Endothelial cell of umbilical vein (primary cell): ENCODE data around the gene CEP89.

Experiments used
- CTCF ChIP-seq, 2 donors: IDR thresholded peaks; 1 replicate in 1 of 2; 2 replicates in 1 of 2; pipeline ENCODE4 v1.5.1; 2011; ENCODE audit warnings: low read length in 2 of 2, mild to moderate bottlenecking in 2 of 2, moderate library complexity in 2 of 2, control low read depth in 1 of 2, inconsistent platforms in 1 of 2, low read depth in 1 of 2; ENCODE audit not compliant: insufficient read depth in 1 of 2; ENCODE audit errors: extremely low read depth in 1 of 2
- EZH2 ChIP-seq: IDR thresholded peaks from 2 replicates; pipeline ENCODE4 v1.6.1; 2012; ENCODE audit warnings: borderline replicate concordance, low read depth, mild to moderate bottlenecking, moderate library complexity, low read length, inconsistent platforms; ENCODE audit not compliant: severe bottlenecking
- MAX ChIP-seq: IDR thresholded peaks from 2 replicates; pipeline ENCODE4 v1.6.1; 2011; ENCODE audit not compliant: insufficient read depth, insufficient read length
- MYC ChIP-seq: IDR thresholded peaks from one replicate; pipeline ENCODE4 v1.6.1; 2011; ENCODE audit warnings: mild to moderate bottlenecking, low read depth, low read length
- POLR2A ChIP-seq: IDR thresholded peaks from 2 replicates; pipeline ENCODE4 v1.6.1; 2012; ENCODE audit warnings: low read depth, mild to moderate bottlenecking, control low read depth, low read length
- POLR2AphosphoS5 ChIP-seq: IDR thresholded peaks from 2 replicates; pipeline ENCODE4 v1.6.1; 2012; ENCODE audit warnings: low read depth, mild to moderate bottlenecking, control low read depth, low read length, moderate library complexity; ENCODE audit not compliant: insufficient read depth

- TF ChIP-seq POLR2A (no peak), MYC (no peak), EZH2 (no peak), CTCF (IDR thresholded peaks at IDR 0.05; ENCODE audit: extremely low read depth in 1 of 2, insufficient read depth in 1 of 2, low read depth in 1 of 2, low read length in 2 of 2) (no peak), POLR2AphosphoS5 (no peak), MAX (no peak)
These were observed 28.8 kb upstream of the CEP89 start for GRCh38 chr19:33000510-33000909.
